HG02610 (cell line): ENCODE results near the gene NCAPG2.

Source experiments
- ATAC-seq: cut with Tn5 transposase; IDR thresholded peaks from one replicate; pipeline ENCODE4 v1.9.1; 2021; ENCODE audit warnings: mild to moderate bottlenecking, moderate library complexity; ENCODE audit not compliant: unreplicated experiment

The NCAPG2 gene

GRCh38 chr7:158733775-158734494 lies 29.3 kb upstream of the NCAPG2 start:
- no peak for ATAC-seq

DNA sequence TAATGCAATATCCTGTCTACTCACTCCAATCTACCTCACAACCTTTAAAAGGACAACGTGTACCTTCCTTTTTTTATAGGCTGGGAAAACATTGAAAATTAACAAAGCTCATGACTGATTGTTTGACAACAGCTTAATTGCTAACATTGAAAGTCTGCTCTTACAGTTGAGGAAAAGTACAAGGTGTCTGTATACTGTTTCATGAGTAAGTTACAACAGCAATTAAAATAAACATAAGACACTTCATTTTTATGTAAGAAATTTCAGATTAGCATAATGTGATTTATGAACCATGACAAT lies 28.6 kb upstream of the NCAPG2 start:
- no peak for ATAC-seq

DNA sequence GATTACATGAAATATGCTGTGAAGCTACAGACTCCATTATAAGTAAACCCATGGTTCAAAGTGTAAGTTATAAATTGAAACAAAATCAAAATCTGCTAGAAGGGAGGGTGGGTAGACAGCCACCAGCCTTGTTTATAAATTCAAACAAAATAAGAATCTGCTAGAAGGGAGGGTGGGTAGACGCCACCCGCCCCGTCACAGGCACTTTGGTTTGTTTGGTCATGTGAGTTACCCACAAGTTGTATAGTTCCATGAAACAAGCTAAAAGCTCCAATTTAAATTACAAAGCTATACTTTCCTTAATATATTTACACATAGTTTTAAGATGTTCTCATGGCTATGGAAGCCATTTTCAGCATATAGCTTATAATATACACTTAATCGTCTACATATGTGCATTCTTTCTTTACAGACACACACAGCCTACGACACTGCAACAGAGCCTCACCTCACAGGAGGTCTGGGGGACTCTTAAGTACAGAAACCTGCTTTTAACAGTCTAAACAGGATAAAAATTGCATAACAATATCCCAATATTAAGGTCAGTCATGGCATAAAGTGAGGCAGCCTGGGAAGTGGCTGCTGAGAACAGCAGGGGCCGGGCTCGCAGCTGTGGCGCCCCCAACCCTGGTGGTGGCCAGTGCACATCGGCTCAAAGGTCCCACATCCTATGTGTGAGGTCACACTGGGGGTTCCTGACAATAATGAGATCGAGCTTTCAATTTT lies 28.1 kb upstream of the NCAPG2 start:
- ATAC-seq: no peak

DNA sequence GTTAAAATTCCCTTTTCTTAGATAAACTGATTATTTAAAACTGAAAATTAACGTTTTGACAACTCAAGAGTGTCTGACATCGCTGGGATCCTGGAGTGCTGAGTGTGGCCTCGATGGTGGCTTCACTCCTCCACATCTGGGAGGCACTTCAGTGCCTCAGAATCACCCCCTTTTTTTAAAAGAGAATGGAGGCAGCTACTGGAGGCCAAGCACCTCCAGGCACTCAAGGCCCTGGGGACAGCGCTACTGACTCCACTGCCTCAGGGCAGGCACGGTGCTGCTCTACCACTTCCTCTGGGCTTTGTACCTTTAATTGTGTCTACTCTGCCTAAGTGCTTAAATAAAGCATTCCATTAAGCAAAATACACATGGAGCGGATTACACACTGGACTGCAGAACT lies 27.2 kb upstream of the NCAPG2 start:
- ATAC-seq: no peak

DNA sequence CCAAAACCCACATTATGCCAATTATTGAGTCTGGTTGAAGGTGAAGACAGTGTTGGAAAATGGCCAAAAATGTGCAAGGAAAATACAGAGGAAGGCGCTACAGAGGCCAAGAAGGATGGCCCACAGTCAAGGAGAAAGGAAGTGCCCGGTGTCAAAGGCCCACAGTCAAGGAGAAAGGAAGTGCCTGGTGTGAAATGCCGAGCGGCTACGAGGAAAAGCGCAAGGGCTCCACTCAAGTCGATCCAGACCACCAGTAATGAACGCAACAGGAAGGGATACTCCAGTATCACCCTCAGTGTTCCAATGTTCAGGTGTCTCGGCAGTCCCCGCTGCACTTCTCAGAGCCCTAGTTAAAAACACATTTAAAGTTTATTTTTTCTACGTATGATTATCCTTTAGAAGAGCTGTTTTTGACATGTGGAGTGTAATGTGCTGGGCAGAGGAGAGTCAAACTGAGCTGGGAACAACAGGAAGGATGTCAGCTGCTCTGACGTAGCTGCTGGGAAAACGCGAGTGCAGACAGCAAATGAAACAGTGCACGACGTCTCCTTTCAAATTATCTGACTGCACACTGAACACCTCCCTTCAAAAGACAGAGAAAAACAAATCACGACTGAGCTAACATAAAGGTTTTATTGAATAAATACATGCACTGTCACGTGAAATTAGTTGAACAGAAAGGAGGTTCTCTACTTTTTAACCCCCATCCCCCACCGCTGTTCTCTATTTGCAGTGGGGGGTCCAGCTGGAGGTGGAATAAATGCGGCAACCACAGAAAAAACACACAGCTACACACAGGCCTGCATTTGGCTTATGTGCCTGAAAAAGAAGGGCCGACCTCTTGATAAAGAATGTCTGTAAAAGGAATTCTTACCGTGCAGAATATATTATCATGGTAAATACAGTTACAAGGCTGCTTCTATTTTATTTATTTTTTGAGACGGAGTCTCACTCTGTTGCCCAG lies 26.1 kb upstream of the NCAPG2 start:
- no peak for ATAC-seq

- ATAC-seq: no peak
Observed at GRCh38 chr7:158729646-158730382, 25.2 kb upstream of the NCAPG2 start.

- no peak for ATAC-seq
Observed at GRCh38 chr7:158728911-158729645, 24.5 kb upstream of the NCAPG2 start.

DNA sequence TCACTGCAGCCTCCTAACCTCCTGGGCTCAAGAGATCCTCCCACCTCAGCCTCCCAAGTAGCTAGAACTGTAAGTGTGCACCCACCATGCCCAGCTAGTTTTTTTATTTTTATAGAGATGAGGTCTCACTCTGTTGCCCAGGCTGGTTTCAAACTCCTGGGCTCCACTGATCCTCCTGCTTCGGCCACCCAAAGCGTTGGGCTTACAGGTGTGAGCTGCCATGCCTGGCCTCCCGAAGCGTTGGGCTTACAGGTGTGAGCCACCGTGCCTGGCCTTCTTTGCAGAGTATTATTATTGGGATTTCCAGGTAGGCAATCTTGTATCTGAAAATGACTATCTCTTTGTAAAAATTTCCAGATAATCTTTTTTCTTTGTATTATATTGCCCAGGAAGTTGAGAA lies 23.1 kb upstream of the NCAPG2 start:
- ATAC-seq: no peak

DNA sequence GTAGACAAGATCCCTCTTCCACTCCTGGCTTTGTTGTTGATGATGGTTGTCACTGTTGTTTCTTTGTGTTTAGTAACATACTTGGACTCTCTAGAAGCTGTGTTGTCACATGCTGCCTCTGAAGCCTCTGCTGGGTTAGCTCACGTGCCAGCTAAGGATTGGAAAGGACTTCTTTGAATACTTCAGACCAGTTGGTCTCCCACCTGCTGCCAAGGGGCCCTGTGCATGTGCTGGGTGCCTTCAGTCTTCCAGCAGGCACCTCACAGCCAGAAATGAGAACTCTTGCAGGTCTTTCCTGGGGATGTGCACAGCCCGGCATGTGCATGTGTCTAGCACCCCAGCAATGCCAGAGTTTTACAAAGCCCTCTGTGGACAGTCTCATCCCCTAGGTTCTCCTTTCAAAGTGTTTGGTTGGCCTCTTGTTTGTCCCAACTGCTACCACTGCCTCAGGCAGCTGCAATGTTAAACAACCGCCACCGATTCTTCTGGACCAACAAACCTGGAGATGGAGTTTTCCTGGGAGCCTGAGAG lies 21.7 kb upstream of the NCAPG2 start:
- no peak for ATAC-seq

DNA sequence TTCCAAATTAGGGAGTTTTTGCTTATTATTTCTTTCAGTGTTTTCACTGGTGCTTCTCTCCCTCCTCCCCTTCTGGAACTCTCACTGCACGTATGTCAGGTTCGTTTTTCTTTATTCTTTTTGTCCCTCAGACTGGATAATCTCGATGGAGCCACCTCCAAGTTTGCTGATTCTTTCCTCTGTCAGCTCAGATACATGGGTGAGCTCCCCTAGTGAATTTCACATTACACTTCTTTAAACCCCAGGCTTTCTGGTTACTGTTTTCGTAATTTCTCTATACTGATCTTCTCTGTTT lies 20.8 kb upstream of the NCAPG2 start:
- no peak for ATAC-seq

- no peak for ATAC-seq
Observed at GRCh38 chr7:158724658-158725505, 20.3 kb upstream of the NCAPG2 start.

GRCh38 chr7:158723714-158724385 lies 19.2 kb upstream of the NCAPG2 start:
- ATAC-seq: no peak

DNA sequence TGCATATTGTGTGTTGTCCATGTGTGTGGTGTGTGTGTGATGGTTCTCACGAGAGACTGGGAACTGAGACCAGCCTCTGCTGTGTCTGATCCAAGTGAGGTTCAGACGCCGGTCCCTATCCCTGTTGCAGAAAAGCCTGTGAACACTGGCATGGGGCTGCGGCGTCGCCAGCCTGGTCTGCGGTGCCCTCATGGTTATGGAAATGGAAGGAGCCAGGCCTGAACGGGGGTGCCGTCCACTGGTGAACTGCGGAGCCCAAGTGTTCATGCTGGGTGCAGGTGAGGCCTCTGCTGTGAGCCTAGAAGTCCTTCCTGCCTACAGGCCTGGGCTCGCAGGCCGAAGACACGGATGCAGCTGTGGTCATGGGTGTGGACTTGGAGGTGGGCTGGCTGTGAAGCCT lies 18.7 kb upstream of the NCAPG2 start:
- ATAC-seq: no peak

GRCh38 chr7:158722574-158723237 lies 18.1 kb upstream of the NCAPG2 start:
- no peak for ATAC-seq

DNA sequence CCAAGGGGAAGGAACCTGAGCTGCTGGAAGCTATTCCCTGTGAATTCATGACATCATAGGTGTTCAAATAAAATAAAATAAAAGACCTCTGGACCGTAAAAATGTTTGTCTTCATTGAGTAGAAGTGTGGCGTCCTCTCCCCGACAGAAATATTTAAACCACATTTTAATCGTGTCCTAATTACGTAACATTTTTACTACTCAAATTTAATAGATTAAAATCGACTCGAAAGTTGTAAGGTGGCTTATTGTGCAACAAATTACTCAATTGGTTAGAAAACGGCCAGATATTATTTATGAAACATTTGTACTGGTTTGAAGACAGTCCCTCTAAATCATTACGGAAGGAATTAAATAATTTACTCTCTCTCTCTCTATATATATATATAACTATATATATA lies 15.5 kb upstream of the NCAPG2 start:
- ATAC-seq: no peak

DNA sequence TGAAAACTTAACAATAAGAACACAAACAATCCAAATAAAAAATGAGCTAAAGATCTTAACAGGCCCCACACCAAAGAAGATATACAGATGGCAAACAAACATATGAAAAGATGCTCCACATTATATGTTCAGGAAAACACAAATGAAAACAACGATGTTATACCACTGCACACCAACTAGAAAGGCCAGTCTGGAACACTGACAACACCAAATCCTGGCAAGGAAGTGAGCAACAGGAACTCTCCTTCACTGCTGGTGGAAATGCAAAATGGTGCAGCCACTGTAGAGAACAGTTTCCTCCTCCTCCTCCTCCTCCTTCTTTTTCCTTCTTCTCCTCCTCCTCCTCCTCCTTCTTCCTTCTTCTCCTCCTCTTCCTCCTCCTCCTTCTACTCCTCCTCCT lies 12.2 kb upstream of the NCAPG2 start:
- ATAC-seq: no peak

DNA sequence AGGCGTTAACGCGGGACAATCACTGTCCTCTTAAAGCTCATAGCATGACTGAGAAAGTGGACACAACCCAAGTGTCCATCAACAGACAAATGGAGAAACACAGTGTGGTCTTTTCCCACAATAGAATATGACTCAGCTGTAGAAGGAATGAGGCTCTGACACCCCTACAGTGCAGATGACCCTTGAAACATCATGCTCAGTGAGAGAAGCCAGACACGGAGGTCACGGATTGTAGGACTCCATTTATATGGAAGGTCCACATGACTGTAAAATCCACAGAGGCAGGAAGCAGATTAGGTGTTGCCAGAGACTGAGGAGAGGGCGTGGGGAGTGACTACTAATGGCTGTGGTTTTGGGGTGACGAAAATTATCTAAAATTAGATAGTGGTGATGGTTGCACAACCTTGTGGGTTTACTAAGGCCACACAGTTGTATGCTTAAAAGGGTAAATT lies 6.1 kb upstream of the NCAPG2 start:
- ATAC-seq: peak; percentile 66

DNA sequence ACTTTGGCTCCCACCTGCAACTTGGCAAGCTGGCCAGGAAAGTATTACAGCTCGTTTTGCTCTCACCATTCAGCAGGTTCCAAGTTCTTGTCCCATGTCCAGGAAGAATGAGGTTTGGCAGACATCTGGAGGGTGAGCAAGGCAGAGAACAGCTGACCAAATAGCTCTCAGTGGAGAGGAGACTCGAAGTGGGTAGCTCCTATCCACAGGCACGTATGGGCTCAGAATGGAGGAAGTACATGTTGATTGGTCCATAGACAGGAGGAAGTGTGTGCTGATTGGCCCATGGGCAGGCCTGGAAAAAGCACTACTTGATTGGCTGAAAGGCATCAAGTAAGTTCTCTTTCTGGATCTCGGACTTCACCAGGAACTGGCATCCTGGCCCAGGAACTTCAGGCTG lies 3.0 kb upstream of the NCAPG2 start:
- no peak for ATAC-seq
